Measurements from ENCODE around the gene PRMT6.

The PRMT6 gene

DNA sequence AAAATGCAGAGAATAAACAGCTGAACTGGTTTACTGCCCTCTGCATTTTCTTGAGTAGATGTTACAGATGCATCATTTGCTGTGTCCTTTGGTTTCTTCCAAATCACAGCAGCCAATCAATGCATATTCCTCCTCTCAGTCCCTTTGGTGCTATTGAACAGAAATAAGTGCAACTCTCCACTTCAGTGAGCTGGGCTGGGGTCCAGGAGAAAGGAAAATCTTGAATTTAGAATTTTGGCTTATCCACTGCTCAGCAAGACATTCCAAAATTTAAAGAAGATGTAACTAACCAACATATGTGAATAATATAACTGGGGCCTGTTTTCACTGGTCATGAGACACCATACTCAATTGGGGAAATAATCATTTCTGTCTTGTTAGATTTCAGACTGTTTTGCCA, 39.2 kb downstream of the PRMT6 start:
- DNase-seq (ENCODE audit: low read depth in 1 of 2, low spot score in 1 of 2): no peak
- Histone ChIP-seq H3K27ac (replicated peaks) (no peak overlapping the region), H3K4me3 (replicated peaks; ENCODE audit: insufficient read depth, low read length) (no peak overlapping the region), H3K27me3 (ENCODE audit: insufficient read depth, poor library complexity, severe bottlenecking) (no peaks in the 10 kb centered on the region)
- TF ChIP-seq, protein P1, sequence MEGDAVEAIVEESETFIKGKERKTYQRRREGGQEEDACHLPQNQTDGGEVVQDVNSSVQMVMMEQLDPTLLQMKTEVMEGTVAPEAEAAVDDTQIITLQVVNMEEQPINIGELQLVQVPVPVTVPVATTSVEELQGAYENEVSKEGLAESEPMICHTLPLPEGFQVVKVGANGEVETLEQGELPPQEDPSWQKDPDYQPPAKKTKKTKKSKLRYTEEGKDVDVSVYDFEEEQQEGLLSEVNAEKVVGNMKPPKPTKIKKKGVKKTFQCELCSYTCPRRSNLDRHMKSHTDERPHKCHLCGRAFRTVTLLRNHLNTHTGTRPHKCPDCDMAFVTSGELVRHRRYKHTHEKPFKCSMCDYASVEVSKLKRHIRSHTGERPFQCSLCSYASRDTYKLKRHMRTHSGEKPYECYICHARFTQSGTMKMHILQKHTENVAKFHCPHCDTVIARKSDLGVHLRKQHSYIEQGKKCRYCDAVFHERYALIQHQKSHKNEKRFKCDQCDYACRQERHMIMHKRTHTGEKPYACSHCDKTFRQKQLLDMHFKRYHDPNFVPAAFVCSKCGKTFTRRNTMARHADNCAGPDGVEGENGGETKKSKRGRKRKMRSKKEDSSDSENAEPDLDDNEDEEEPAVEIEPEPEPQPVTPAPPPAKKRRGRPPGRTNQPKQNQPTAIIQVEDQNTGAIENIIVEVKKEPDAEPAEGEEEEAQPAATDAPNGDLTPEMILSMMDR (IDR thresholded peaks at IDR 0.05; ENCODE audit: insufficient read depth, low read length): no peak
- TF ChIP-seq, protein P2, sequence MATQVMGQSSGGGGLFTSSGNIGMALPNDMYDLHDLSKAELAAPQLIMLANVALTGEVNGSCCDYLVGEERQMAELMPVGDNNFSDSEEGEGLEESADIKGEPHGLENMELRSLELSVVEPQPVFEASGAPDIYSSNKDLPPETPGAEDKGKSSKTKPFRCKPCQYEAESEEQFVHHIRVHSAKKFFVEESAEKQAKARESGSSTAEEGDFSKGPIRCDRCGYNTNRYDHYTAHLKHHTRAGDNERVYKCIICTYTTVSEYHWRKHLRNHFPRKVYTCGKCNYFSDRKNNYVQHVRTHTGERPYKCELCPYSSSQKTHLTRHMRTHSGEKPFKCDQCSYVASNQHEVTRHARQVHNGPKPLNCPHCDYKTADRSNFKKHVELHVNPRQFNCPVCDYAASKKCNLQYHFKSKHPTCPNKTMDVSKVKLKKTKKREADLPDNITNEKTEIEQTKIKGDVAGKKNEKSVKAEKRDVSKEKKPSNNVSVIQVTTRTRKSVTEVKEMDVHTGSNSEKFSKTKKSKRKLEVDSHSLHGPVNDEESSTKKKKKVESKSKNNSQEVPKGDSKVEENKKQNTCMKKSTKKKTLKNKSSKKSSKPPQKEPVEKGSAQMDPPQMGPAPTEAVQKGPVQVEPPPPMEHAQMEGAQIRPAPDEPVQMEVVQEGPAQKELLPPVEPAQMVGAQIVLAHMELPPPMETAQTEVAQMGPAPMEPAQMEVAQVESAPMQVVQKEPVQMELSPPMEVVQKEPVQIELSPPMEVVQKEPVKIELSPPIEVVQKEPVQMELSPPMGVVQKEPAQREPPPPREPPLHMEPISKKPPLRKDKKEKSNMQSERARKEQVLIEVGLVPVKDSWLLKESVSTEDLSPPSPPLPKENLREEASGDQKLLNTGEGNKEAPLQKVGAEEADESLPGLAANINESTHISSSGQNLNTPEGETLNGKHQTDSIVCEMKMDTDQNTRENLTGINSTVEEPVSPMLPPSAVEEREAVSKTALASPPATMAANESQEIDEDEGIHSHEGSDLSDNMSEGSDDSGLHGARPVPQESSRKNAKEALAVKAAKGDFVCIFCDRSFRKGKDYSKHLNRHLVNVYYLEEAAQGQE (IDR thresholded peaks at IDR 0.05; ENCODE audit: insufficient replicate concordance, low read depth): no peak
- TF ChIP-seq SPI1 (IDR thresholded peaks at IDR 0.05; ENCODE audit: borderline replicate concordance, low read depth) (no peak), POLR2AphosphoS5 (IDR thresholded peaks at IDR 0.05; ENCODE audit: low read depth) (no peak), GABPA (IDR thresholded peaks at IDR 0.05; ENCODE audit: low read depth) (no peak)

DNA sequence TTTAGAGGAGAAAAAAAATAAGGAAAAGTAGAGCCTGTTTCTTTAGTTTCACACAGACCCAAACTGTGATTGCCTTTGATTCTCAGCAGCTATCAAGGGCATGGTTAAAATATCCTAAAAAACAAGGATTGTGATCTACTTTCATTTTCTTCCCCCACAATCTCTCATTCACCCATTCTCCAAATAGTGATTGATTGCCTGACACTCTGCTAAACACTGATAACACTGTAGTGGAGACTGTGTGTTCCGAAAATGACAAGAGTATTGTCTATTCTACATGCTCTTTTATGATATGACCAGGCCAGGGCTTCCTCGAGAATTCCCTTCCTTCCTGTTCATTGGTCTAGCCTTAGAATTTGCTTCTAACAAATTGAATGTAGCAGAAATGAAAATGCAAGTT, 40.2 kb downstream of the PRMT6 start:
- TF ChIP-seq POLR2AphosphoS5 (IDR thresholded peaks at IDR 0.05; ENCODE audit: low read depth) (no peak), GABPA (IDR thresholded peaks at IDR 0.05; ENCODE audit: low read depth) (no peak), SPI1 (IDR thresholded peaks at IDR 0.05; ENCODE audit: borderline replicate concordance, low read depth) (no peak)
- Histone ChIP-seq H3K4me3 (replicated peaks; ENCODE audit: insufficient read depth, low read length) (no peak overlapping the region), H3K27me3 (ENCODE audit: insufficient read depth, poor library complexity, severe bottlenecking) (no peaks in the 10 kb centered on the region), H3K27ac (replicated peaks) (no peak overlapping the region)
- no peak for DNase-seq (ENCODE audit: low read depth in 1 of 2, low spot score in 1 of 2)

DNA sequence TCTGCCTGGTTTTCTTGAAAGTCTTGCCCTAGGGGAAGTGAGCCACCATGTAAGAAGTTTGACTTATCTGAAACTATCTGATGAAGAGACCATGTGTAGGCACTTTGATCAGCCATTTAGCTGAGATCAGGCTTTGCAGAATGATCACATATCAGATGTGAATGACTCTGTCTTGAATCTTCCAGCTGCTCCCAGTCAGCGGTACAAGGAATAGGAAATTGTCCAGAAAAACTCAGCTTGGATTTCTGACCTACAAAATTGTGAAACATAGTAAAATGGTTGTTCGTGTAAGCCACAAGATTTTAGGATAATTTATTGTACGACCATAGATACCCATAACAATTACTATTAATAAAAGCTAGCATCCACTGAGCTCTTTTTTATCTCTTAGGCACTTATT, 42.5 kb downstream of the PRMT6 start:
- TF ChIP-seq GABPA (IDR thresholded peaks at IDR 0.05; ENCODE audit: low read depth): no peak
- TF ChIP-seq, protein P1 (IDR thresholded peaks at IDR 0.05; ENCODE audit: insufficient read depth, low read length): no peak
- TF ChIP-seq, protein P2 (IDR thresholded peaks at IDR 0.05; ENCODE audit: insufficient replicate concordance, low read depth): no peak
- H3K27me3 ChIP-seq (ENCODE audit: insufficient read depth, poor library complexity, severe bottlenecking): no peaks in the 10 kb centered on the region
- DNase-seq (ENCODE audit: low read depth in 1 of 2, low spot score in 1 of 2): no peak

DNA sequence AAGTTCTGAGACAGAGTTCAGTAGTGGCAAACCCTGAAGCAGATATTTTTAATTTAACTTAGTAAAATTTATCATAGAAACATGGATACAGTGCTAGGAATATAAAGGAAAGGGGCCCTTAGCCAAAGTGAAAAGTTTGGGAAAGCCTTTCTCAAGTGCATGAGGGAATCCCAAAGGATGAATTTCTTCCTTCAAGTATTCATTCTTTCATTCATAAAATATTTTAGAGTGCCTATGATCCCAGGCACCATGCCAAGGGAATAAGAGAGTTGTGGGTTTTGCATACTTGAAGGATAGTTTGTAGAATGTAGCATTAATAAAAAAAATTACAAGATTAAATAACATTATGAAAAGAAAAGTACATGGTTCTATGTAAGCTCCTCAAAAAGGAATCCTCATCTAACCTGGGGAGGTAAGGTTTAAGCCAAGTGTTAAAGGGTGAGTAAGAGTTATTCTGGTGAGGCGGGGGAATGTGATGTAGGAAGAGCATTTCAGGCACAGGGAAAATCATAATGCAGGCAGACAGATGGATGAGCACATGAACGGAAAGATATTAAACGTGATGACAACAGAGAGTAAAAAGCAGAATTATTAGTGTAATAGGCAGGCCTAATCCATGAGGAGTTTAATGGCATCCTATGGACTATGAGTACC, 44.0 kb downstream of the PRMT6 start:
- no peak overlapping the region for H3K27ac ChIP-seq (replicated peaks)
- no peak overlapping the region for H3K4me3 ChIP-seq (replicated peaks; ENCODE audit: insufficient read depth, low read length)
- DNase-seq (ENCODE audit: low read depth in 1 of 2, low spot score in 1 of 2): no peak
- TF ChIP-seq, protein P2 (IDR thresholded peaks at IDR 0.05; ENCODE audit: insufficient replicate concordance, low read depth): no peak
- TF ChIP-seq, protein P1 (IDR thresholded peaks at IDR 0.05; ENCODE audit: insufficient read depth, low read length): no peak
- TF ChIP-seq SPI1 (IDR thresholded peaks at IDR 0.05; ENCODE audit: borderline replicate concordance, low read depth) (no peak), POLR2AphosphoS5 (IDR thresholded peaks at IDR 0.05; ENCODE audit: low read depth) (no peak), GABPA (IDR thresholded peaks at IDR 0.05; ENCODE audit: low read depth) (no peak)
- H3K27me3 ChIP-seq (ENCODE audit: insufficient read depth, poor library complexity, severe bottlenecking): no peaks in the 10 kb centered on the region

More for the DNA sequence above, 42.5 kb downstream of the PRMT6 start:
- Histone ChIP-seq H3K4me3 (replicated peaks; ENCODE audit: insufficient read depth, low read length) (no peak overlapping the region), H3K27ac (replicated peaks) (no peak overlapping the region)

Data from HL-60 (cell line).